T-cell (primary cell): Measurements from ENCODE around the gene UBE2I. TPM values are rescaled to one million over a fixed set of nuclear protein-coding genes. Genes with fewer than 3 reads are reported as not detected.

Source experiments
- ATAC-seq, 4 experiments: fragments of 200-7000 bp in 3 of 4; fragments of 150-1000 bp in 1 of 4; cut with Tn5 transposase; replicated peaks in 1 of 4; 1 replicate in 3 of 4; 2 replicates in 1 of 4; pipeline ENCODE4 v1.10.0; 2021; ENCODE audit warnings: moderate library complexity in 3 of 4, mild to moderate bottlenecking in 2 of 4, moderate number of reproducible peaks in 1 of 4
- CTCF ChIA-PET, 2 donors: fragments of 300-600 bp; sonication (Branson Sonifier 250); formaldehyde crosslinking; loops; one replicate each; lab custom pipeline; 2022; ENCODE audit warnings: antibody characterized with exemption in 2 of 2; lab: Charles Lee
- POLR2A ChIA-PET, 2 donors: fragments of 300-600 bp; sonication (Branson Sonifier 250); formaldehyde crosslinking; loops; one replicate each; lab custom pipeline; 2022; ENCODE audit warnings: antibody characterized with exemption in 2 of 2; lab: Charles Lee
- DNase-seq, 35 experiments: peaks; one replicate each; pipeline versions ENCODE4 v3.0.0 to v3.0.0-alpha.2; 2013 to 2023
- H3K27ac ChIP-seq: one replicate; pipeline ENCODE4 v1.5.1; 2013; ENCODE audit warnings: low read length
- H3K27me3 ChIP-seq, 2 experiments: replicated peaks in 1 of 2; 1 replicate in 1 of 2; 2 replicates in 1 of 2; pipeline versions ENCODE4 v1.6.1 to v1.7.0; 2013; ENCODE audit warnings: low read length in 1 of 2, mixed read lengths in 1 of 2; ENCODE audit not compliant: control insufficient read depth in 2 of 2, insufficient read depth in 2 of 2; ENCODE audit errors: extremely low read depth in 1 of 2
- H3K36me3 ChIP-seq, 2 donors: 1 replicate in 1 of 2; 2 replicates in 1 of 2; pipeline versions ENCODE4 v1.6.1 to v1.7.0; 2013; ENCODE audit warnings: low read length in 1 of 2; ENCODE audit not compliant: control insufficient read depth in 2 of 2, insufficient read depth in 1 of 2; ENCODE audit errors: extremely low read depth in 1 of 2
- H3K4me1 ChIP-seq, 2 experiments: 1 replicate in 1 of 2; 2 replicates in 1 of 2; pipeline versions ENCODE4 v1.6.1 to v1.7.0; 2013; ENCODE audit warnings: low read length in 2 of 2, mixed read lengths in 1 of 2; ENCODE audit not compliant: insufficient read depth in 2 of 2, control insufficient read depth in 1 of 2; ENCODE audit errors: extremely low read depth in 1 of 2
- H3K4me3 ChIP-seq, 2 donors: 1 replicate in 1 of 2; 2 replicates in 1 of 2; pipeline versions ENCODE4 v1.5.1 to v1.7.0; 2013; ENCODE audit warnings: mild to moderate bottlenecking in 2 of 2, low read length in 1 of 2, moderate library complexity in 1 of 2; ENCODE audit not compliant: control insufficient read depth in 1 of 2; ENCODE audit errors: extremely low read depth in 1 of 2
- H3K9me3 ChIP-seq: 2 replicates; pipeline ENCODE4 v1.7.0; 2013
- H3K27ac Mint-ChIP-seq, 2 donors: one replicate each; pipeline ENCODE4 v1.8.0; 2020 to 2021; ENCODE audit warnings: mild to moderate bottlenecking in 2 of 2, mixed read lengths in 2 of 2
- H3K27me3 Mint-ChIP-seq, 2 donors: one replicate each; pipeline ENCODE4 v1.8.0; 2021 to 2022; ENCODE audit warnings: mixed read lengths in 2 of 2
- H3K36me3 Mint-ChIP-seq: one replicate; pipeline ENCODE4 v1.8.0; 2021; ENCODE audit warnings: mixed read lengths
- H3K4me1 Mint-ChIP-seq, 3 donors: one replicate each; pipeline ENCODE4 v1.8.0; 2020 to 2022; ENCODE audit warnings: mixed read lengths in 3 of 3, mild to moderate bottlenecking in 1 of 3
- H3K4me3 Mint-ChIP-seq, 3 donors: one replicate each; pipeline ENCODE4 v1.8.0; 2020 to 2022; ENCODE audit warnings: mild to moderate bottlenecking in 3 of 3, mixed read lengths in 3 of 3, moderate library complexity in 3 of 3
- H3K9me3 Mint-ChIP-seq, 3 donors: one replicate each; pipeline ENCODE4 v1.8.0; 2020 to 2022; ENCODE audit warnings: mixed read lengths in 3 of 3
- WGBS: methylation state at CpG from one replicate; pipeline ENCODE4 v1.1.5; 2013; ENCODE audit warnings: missing lambda C conversion rate; ENCODE audit not compliant: insufficient coverage; 5-methylcytosine and 5-hydroxymethylcytosine counted together
- total RNA-seq, 35 experiments: library from RNA in 6 of 35; stranded (reverse) in 6 of 35; fragments of 120-200 nt in 1 of 35; gene quantifications; one replicate each; pipeline versions ENCODE4 v1.2.1 to v1.2.4 and lab custom pipeline; 2013 to 2026

The UBE2I gene
- total RNA-seq, 5 donors from 2014 or later (not counting 1 experiment from before 2014, with no cell fraction given) = 173 to 247 (median 190) TPM

- WGBS = 86% methylated on average over 26 of the region's 31 CpGs
- Mint-ChIP-seq H3K27me3 (no peaks in the 10 kb centered on the region), H3K27ac (no peak overlapping the region), H3K9me3 (no peaks in the 10 kb centered on the region), H3K4me1 (peaks cover 7 to 26% (median 24%) of the 10 kb centered on the region in 3 donors), H3K36me3 (no peaks in the 10 kb centered on the region), H3K4me3 (no peak overlapping the region)
- POLR2A ChIA-PET = no interaction called here
- Histone ChIP-seq H3K27me3 (no peaks in the 10 kb centered on the region), H3K27ac (no peak overlapping the region), H3K4me1 (peaks cover 8 to 45% of the 10 kb centered on the region in 2 experiments), H3K9me3 (no peaks in the 10 kb centered on the region), H3K36me3 (peaks cover 0 to 26% of the 10 kb centered on the region in 2 donors), H3K4me3 (no peak overlapping the region)
- DNase-seq = peak in 1 of 35 experiments; percentile 2
- CTCF ChIA-PET = no interaction called here
- no peak for ATAC-seq
These were observed 36.4 kb downstream of the UBE2I start for GRCh38 chr16:1345651-1346421.

- Mint-ChIP-seq H3K27ac (no peak overlapping the region), H3K36me3 (no peaks in the 10 kb centered on the region), H3K4me3 (no peak overlapping the region), H3K9me3 (no peaks in the 10 kb centered on the region), H3K27me3 (no peaks in the 10 kb centered on the region), H3K4me1 (peaks cover 7 to 29% (median 24%) of the 10 kb centered on the region in 3 donors)
- peak in 1 of 35 experiments; percentile 7 for DNase-seq
- H3K4me1 ChIP-seq = peaks cover 10 to 41% of the 10 kb centered on the region in 2 experiments
- CTCF ChIA-PET = no interaction called here
- peaks cover 0 to 26% of the 10 kb centered on the region in 2 donors for H3K36me3 ChIP-seq
- no peaks in the 10 kb centered on the region for H3K9me3 ChIP-seq
- no peaks in the 10 kb centered on the region for H3K27me3 ChIP-seq
- no peak overlapping the region for H3K27ac ChIP-seq
- no peak overlapping the region for H3K4me3 ChIP-seq
- no peak for ATAC-seq
- 80% methylated on average over 33 of the region's 34 CpGs for WGBS
- POLR2A ChIA-PET = no interaction called here
These were observed 37.2 kb downstream of the UBE2I start for GRCh38 chr16:1346422-1347285.

- no peak overlapping the region for H3K4me3 Mint-ChIP-seq
- H3K4me1 Mint-ChIP-seq = peaks cover 10 to 28% (median 23%) of the 10 kb centered on the region in 3 donors
- ATAC-seq = no peak
- 93% methylated on average over 31 of the region's 31 CpGs for WGBS
- Histone ChIP-seq H3K9me3 (no peaks in the 10 kb centered on the region), H3K4me1 (peaks cover 9 to 38% of the 10 kb centered on the region in 2 experiments), H3K27me3 (no peaks in the 10 kb centered on the region), H3K27ac (no peak overlapping the region), H3K36me3 (peaks cover 0 to 26% of the 10 kb centered on the region in 2 donors), H3K4me3 (no peak overlapping the region)
- no peaks in the 10 kb centered on the region for H3K27me3 Mint-ChIP-seq
- POLR2A ChIA-PET = no interaction called here
- CTCF ChIA-PET = no interaction called here
- no peak for DNase-seq
- H3K27ac Mint-ChIP-seq = no peak overlapping the region
- no peaks in the 10 kb centered on the region for H3K9me3 Mint-ChIP-seq
- no peaks in the 10 kb centered on the region for H3K36me3 Mint-ChIP-seq
These were observed 37.9 kb downstream of the UBE2I start for GRCh38 chr16:1347286-1347855.

DNA sequence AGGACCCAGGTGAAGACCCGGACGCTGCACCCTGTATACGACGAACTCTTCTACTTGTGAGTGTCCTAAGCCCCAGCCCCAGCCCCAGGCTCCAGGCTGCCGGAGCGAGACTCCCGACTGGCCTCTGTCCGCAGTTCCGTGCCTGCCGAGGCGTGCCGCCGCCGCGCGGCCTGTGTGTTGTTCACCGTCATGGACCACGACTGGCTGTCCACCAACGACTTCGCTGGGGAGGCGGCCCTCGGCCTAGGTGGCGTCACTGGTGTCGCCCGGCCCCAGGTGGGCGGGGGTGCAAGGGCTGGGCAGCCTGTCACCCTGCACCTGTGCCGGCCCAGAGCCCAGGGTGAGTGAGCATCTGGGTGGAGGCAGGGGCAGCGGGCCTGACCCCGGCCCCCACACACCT, 38.5 kb downstream of the UBE2I start:
- Histone ChIP-seq H3K27ac (no peak overlapping the region), H3K36me3 (peaks cover 0 to 26% of the 10 kb centered on the region in 2 donors), H3K27me3 (no peaks in the 10 kb centered on the region), H3K9me3 (no peaks in the 10 kb centered on the region), H3K4me1 (peaks cover 11 to 38% of the 10 kb centered on the region in 2 experiments), H3K4me3 (no peak overlapping the region)
- Mint-ChIP-seq H3K27ac (no peak overlapping the region), H3K27me3 (peaks cover 0 to 1% of the 10 kb centered on the region in 2 donors), H3K4me1 (peaks cover 14 to 27% (median 22%) of the 10 kb centered on the region in 3 donors), H3K4me3 (no peak overlapping the region), H3K36me3 (no peaks in the 10 kb centered on the region), H3K9me3 (no peaks in the 10 kb centered on the region)
- ChIA-PET CTCF (no interaction called here), POLR2A (no interaction called here)
- DNase-seq (no peak), ATAC-seq (no peak)
- 92% methylated on average over 29 of the region's 29 CpGs for WGBS

DNA sequence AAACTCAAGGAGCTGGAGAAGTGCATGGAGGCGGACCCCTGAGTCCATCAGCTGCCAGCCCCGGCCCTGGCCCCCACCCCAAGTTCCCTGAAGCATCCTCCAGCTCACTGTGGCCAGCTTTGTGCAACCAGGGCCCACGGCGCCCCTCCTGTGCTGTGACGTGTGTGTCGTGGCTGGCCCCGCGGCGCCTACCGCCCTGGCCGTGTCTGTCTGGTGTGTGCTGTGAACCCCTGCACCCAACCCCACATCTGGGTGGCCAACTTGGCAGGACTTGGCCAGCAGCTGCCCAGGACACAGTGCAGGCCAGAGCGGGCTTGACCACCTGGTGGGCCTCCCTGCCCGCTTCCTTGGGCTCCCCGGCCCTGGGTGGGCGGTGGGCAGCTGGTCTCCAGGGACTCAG, 39.0 kb downstream of the UBE2I start:
- 89% methylated on average over 15 of the region's 15 CpGs for WGBS
- peak overlapping the region in 1 of 3 donors; percentile 24 for H3K4me3 Mint-ChIP-seq
- peaks cover 0 to 26% of the 10 kb centered on the region in 2 donors for H3K36me3 ChIP-seq
- ChIA-PET POLR2A (no interaction called here), CTCF (no interaction called here)
- H3K27me3 Mint-ChIP-seq = peaks cover 0 to 1% of the 10 kb centered on the region in 2 donors
- no peak overlapping the region for H3K4me3 ChIP-seq
- no peaks in the 10 kb centered on the region for H3K9me3 ChIP-seq
- H3K4me1 ChIP-seq = peaks cover 11 to 36% of the 10 kb centered on the region in 2 experiments
- H3K27ac ChIP-seq = no peak overlapping the region
- H3K4me1 Mint-ChIP-seq = peaks cover 14 to 27% (median 22%) of the 10 kb centered on the region in 3 donors
- H3K36me3 Mint-ChIP-seq = no peaks in the 10 kb centered on the region
- no peaks in the 10 kb centered on the region for H3K9me3 Mint-ChIP-seq
- no peaks in the 10 kb centered on the region for H3K27me3 ChIP-seq
- no peak for ATAC-seq
- H3K27ac Mint-ChIP-seq = no peak overlapping the region
- DNase-seq = no peak

DNA sequence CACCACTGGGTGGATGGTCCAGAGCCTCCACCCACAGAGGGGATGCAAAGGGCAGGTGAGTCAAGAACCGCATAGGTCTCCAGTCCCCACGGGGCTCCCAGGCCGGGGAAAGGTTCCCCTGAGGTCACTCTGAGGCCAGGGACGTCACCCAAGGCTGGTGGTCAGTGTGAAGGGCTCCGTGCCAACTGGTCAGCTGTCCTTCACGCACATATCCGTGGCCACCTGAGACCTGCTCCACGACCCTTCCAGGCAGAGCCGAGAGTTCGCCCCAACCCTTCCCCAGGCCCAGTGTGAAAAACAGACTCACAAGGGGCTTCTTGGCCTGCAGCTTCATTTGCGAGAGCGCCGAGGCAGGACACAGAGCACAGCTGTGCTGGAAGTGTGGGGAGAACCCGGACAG, 39.5 kb downstream of the UBE2I start:
- Histone ChIP-seq H3K4me1 (peaks cover 11 to 35% of the 10 kb centered on the region in 2 experiments), H3K4me3 (no peak overlapping the region), H3K36me3 (peaks cover 0 to 26% of the 10 kb centered on the region in 2 donors), H3K27ac (no peak overlapping the region), H3K27me3 (no peaks in the 10 kb centered on the region), H3K9me3 (no peaks in the 10 kb centered on the region)
- Mint-ChIP-seq H3K27ac (no peak overlapping the region), H3K27me3 (peaks cover 0 to 1% of the 10 kb centered on the region in 2 donors), H3K4me3 (peak overlapping the region in 2 of 3 donors; percentile 13 to 24), H3K9me3 (no peaks in the 10 kb centered on the region), H3K36me3 (no peaks in the 10 kb centered on the region), H3K4me1 (peaks cover 18 to 31% (median 26%) of the 10 kb centered on the region in 3 donors)
- DNase-seq (no peak), ATAC-seq (no peak)
- 94% methylated on average over 10 of the region's 14 CpGs for WGBS
- CTCF ChIA-PET = no interaction called here
- POLR2A ChIA-PET = no interaction called here
